NCI-H1694 (cell line): ENCODE results near the gene PCMT1.
"Not testable (repeated sequence)": the region's sequence is repeated elsewhere in the genome, so short reads cannot be mapped to it uniquely, and the experiment has no call there.

Source experiments
- DNase-seq: peaks from one replicate; lab custom pipeline; 2025; lab: John Stamatoyannopoulos, UW

Gene PCMT1

DNA sequence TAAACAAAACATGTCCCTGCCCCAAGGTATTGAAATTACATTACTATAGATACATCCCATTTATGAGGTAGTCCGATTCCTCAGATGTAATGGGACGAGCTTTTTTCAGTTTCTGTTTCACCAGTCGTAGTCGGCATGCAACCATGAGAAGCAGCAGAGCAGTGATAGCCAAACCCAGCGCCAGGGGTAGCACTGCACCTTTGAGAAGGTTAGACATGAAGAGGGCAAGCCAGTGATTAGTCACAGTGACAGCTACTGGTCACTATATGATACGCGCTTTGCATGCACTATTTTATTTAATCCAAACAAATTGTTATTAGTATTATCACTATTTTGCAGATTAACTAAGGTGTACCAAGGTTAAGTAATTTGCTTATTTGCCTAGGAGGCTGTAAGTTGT, 71.0 kb downstream of the PCMT1 start:
- DNase-seq = no peak

DNA sequence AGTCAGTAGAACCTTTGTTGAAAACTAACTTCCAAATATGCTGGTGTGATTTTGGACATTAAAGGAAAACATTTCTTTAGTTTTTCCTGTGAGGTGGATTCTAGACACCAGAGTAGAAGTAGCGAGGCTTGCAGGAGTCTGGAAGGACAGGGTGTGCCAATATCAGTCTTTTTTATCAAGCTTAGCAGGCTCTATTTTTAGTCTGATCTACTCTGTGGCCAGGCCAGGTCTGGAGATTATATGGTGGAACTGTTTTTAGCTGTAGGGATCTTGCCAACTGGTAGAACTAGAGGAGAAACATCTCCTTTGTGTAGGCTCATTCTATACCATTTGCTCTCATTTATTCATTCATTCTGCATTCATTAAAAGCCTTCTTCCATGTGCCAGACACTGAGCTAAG, 72.0 kb downstream of the PCMT1 start:
- DNase-seq = no peak

DNA sequence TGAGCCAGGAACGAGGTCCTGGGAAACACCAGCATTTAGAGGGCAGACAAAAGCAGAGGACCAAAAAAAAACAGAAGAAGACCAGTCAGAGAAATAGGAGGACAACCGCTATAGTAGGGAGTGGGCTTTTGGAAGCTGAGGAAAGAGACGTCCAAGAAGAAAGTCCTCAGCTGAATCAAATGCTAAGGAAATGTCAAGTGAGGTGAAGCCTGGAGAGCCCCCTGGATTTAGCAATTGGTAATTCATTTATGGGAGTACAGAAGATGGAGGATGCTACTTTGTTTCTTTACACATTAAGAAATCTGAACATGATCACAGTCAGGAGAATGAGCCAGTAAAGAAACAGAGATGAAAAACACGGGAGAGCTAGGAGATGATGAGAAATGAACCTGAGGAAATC, 73.5 kb downstream of the PCMT1 start:
- DNase-seq = no peak

GRCh38 chr6:149825292-149825691, 75.8 kb downstream of the PCMT1 start:
- no peak for DNase-seq

DNA sequence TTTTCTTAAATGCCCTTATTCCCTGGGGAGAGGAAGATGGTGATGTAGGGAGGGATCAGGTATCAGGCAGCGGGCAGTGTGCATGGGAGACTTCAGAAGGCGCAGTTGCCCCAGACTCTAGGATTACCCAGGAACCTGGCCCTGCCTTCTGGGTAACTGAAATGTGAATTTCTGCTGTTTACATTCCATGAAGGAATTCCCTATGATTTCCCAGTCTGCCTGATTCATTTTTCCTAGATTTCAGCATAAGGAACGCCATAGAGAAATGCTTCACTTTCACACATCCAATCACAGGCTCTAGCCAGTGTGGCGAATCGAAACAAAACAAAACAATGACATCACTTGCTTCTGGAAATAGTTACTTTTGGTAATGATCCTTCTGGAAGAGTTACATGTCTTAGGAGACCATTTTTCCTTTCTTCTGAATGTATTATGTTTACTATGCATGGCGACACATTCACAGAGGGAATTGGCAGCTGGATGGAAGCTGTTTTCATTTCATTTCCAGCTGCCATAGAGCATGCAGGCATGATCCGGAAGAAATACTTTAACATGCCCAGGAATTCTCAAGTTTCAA, 81.3 kb downstream of the PCMT1 start:
- no peak for DNase-seq

- DNase-seq = no peak
Observed at GRCh38 chr6:149831308-149831820, 81.8 kb downstream of the PCMT1 start.

DNA sequence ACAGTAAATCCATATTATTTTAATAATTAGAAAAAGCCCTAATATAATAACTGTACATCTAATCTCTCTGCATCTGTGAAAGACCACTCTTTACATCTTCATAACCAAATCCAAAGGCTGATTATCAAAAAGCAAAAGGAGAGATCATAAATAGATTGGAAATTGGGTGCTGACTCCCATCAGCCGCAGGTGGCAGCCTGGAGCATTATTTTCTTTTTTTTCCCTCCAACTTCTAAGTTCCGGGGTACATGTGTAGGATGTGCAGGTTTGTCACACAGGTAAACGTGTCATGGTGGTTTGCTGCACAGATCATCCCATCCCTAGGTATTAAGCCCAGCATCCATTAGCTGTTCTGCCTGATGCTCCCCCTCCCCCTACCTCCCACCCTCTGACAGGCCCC, 84.1 kb downstream of the PCMT1 start:
- no peak for DNase-seq

- DNase-seq = peak; percentile 66
Observed at GRCh38 chr6:149834513-149835481, 85.3 kb downstream of the PCMT1 start.

DNA sequence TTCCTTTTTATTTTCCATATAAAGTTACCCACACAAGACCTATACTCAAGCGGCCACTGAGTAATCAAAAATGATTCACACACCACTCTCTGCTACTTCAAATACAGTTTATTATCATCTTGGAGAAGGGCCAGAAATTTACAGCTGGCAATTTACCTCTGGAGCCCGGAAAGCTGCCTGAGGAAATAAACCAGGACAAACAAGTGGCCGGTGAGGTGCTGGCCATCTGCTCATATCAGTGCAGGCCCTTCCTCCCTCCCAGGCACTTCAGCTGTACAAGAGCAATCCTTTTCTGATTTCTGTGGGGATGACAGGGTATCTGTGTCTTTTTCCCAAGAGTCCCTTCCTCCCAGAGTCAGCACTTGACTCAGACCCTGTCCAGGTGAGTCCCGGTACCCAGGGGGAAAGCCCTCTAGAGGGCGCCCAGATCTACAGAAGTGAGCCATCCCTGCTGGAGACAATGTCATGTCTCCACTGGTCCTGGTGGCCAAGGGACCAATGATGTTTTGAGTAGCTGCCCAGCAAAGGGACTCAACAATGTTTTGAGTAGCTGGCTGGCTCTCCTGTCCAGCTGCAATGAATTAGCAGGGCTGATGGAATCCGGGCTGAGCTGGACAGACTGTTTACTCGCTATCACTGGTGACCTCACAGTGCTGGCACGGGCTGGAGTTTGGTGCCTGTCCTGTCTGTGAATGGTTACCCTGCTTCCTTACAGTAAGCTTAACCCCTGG, 91.0 kb downstream of the PCMT1 start:
- peak; percentile 34 for DNase-seq

DNA sequence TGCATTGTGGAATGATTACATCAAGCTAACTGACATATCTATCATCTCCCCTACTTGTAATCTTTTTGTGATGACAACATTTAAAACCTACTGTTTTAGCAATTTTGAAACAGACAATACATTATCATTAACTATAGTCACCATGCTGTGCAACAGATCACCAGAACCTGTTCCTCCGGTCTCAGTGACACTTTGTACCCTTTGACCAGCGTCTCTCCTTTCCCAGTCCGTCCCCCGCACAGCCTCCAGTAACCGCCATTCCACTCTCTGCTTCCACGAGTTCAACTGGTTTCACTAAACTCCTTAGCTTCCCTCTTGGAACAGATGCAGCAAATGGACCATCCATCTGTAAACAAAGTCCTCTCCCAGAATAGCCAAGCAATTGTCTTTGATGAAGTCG, 92.8 kb downstream of the PCMT1 start:
- DNase-seq = no peak

- no peak for DNase-seq
Observed at GRCh38 chr6:149843051-149843633, 93.6 kb downstream of the PCMT1 start.

DNA sequence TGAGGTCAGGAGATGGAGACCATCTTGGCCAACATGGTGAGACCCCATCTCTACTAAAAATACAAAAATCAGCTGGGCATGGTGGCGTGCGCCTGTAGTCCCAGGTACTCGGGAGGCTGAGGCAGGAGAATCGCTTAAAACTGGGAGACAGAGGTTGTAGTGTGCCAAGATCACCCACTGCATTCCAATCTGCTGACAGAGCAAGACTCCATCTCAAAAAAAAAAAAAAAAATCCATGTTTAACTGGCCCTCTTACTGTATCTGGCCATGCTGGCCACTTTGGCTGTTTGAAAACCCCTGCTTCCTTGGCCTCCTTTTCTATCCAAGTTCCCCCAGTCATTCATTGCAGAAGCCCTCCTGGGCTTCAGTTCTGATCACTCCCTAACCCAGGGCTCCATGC, 94.5 kb downstream of the PCMT1 start:
- DNase-seq = not testable (repeated sequence)

- DNase-seq = no peak
Observed at GRCh38 chr6:149844480-149844879, 94.9 kb downstream of the PCMT1 start.

GRCh38 chr6:149845549-149845948, 96.0 kb downstream of the PCMT1 start:
- DNase-seq = no peak

GRCh38 chr6:149846321-149846720, 96.8 kb downstream of the PCMT1 start:
- DNase-seq = no peak

GRCh38 chr6:149847939-149848267, 98.4 kb downstream of the PCMT1 start:
- no peak for DNase-seq

DNA sequence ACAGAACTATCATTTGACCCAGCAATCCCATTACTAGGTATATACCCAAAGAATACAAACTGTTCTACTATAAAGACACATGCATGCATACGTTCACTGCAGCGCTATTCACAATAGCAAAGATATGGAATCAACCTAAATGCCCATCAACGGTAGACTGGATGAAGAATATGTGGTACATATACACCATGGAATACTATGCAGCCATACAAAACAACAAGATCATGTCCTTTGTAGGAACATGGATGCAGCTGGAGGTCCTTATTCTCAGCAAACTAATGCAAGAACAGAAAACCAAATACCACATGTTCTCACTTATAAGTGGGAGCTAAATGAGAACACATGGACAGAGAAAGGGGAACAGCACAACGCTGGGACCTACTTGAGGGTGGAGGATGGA, 98.8 kb downstream of the PCMT1 start:
- DNase-seq = not testable (repeated sequence)

DNA sequence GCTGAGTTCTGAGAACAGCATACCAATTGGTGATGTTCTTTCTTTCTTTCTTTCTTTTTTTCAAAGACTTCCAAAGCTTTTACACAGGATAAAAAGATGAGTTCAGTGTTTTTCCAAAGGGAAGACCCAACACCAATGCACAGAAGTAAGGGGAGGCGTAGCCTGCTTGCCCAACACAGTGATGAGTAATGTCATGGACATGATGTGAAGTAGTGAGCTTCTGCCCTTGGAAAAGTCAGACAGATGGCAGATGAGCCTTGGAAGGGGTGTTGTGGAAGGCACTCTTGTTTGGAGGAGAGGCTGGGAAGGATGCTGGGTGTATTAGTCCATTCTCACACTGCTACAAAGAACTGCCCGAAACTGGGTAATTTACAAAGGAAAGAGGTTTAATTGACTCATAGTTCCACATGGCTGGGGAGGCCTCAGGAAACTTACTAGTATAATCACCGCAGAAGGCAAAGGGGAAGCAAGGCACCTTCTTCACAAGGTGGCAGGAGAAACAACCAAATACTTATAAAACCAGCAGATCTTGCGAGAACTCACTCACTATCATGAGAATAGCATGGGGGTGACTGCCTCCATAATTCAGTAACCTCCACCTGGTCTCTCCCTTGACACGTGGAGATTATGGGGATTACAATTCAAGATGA, 102.0 kb downstream of the PCMT1 start:
- no peak for DNase-seq

DNA sequence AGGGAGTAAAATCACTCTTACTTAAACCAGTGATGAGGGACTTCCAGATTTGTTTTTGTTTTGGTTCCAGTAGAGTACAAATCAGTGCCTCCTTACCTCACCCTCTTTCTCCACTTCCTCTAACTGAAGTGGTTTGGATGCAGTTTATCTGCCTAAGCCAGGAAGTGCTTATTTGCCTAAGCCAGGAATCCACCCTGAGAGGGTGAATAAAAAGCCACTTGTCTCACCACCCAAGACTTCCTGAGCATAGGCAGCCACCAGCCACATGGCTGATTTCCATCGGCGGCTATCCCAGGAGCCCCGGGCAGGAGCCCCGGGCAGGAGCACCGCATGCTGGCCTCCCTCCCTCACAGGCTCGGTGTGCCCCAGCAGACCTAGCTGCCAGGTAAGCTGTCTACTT, 102.6 kb downstream of the PCMT1 start:
- DNase-seq = no peak

DNA sequence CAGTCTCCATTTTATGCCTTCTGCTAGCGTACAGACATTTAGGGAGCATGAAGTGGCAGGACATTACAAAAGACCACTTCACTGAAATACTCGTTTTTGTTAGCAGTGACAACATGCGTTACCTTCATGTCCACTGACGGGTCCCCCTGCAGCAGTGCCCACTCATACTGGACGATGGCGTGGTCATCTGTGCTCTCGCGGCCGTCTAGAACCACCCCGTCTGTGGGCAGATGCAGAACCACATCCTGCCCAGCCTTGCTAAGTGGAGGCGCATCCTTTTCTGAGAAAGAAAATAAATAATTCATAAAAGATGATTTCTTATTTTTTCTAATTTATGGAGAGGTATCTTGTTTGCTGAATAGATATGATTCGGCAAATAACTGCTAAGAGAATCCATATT, 103.3 kb downstream of the PCMT1 start:
- DNase-seq = no peak

DNA sequence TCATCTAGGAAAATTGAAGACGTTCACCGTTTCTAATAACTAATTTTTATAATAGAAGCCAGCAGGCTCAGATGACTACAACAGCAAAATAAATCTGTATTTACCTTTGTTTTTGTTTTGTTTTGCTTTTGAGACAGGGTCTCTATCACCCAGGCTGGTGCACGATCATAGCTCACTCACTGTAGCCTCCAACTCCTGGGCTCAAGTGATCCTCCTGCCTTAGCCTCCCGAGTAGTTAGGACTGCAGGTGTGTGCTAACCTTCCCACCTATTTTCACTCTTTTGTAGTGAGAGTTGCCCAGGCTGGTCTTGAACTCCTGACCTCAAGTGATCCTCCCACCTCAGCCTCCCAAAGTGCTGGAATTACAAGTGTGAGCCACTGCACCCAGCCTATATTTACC, 104.5 kb downstream of the PCMT1 start:
- not testable (repeated sequence) for DNase-seq

DNA sequence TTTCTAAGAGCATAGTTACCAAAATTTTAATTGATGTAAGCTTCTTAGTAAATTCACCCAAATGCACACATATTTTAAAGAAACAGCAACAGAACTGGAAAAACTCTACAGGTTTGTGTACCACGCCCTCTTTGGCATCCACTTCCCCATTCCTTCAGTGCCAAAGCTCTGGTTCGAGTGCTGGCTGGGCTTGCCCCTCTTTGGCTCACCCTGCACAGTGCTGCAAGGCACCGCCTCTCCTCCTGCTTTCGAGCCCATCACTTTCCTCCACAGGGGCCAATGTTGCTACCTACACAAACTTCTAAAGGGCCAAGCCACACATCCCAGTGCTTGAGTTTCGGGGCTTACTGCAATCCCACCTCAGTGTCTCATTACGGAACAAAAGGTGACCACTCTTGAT, 105.0 kb downstream of the PCMT1 start:
- DNase-seq = no peak
